ENCODE data around the gene RAPGEF2. TPM values are rescaled to one million over a fixed set of nuclear protein-coding genes. Genes with fewer than 3 reads are reported as not detected.

Gene RAPGEF2
- total and polyA plus RNA-seq, 2 donors (not counting 3 experiments of a cell fraction or from before 2014, with no cell fraction given), result 28.7 to 55.2 TPM

- Histone ChIP-seq H3K27me3 (ENCODE audit: control insufficient read depth in 2 of 2, insufficient read depth in 2 of 2, low read length in 2 of 2) (no peaks in the 10 kb centered on the region), H3K9me3 (replicated peaks; ENCODE audit: control insufficient read depth, insufficient read depth, low read length) (no peaks in the 10 kb centered on the region), H3K79me2 (ENCODE audit: control insufficient read depth, insufficient read depth, low read length) (no peaks in the 10 kb centered on the region), H2AFZ (ENCODE audit: low read depth, low read length) (no peak overlapping the region), H3K9ac (replicated peaks; ENCODE audit: extremely low read depth, insufficient read depth, low read length) (no peak overlapping the region), H4K20me1 (replicated peaks; ENCODE audit: control insufficient read depth, extremely low read depth, insufficient read depth, low read length) (no peaks in the 10 kb centered on the region), H3K27ac (ENCODE audit: insufficient read depth, low read depth, low read length) (no peak overlapping the region), H3K36me3 (ENCODE audit: control insufficient read depth in 2 of 2, extremely low read depth in 1 of 2, insufficient read depth in 2 of 2, low read length in 2 of 2) (no peaks in the 10 kb centered on the region), H3K9me1 (replicated peaks; ENCODE audit: control insufficient read depth, extremely low read depth, insufficient read depth, low read length) (no peaks in the 10 kb centered on the region), H3K4me3 (replicated peaks in 1 of 3; ENCODE audit: insufficient read depth in 1 of 3, low read depth in 1 of 3, low read length in 3 of 3) (no peak overlapping the region), H3K4me2 (ENCODE audit: insufficient read depth, low read length) (no peak overlapping the region), H3K4me1 (ENCODE audit: control insufficient read depth, extremely low read depth, insufficient read depth, low read length) (peaks cover 8% of the 10 kb centered on the region)
- TF ChIP-seq MAX (IDR thresholded peaks at IDR 0.05; ENCODE audit: insufficient read depth, insufficient read length) (no peak), FOS (IDR thresholded peaks at IDR 0.05; ENCODE audit: borderline replicate concordance, insufficient read depth, low read length) (no peak), POLR2AphosphoS5 (IDR thresholded peaks at IDR 0.05; ENCODE audit: insufficient read depth, low read depth, low read length) (no peak), MYC (IDR thresholded peaks at IDR 0.05; ENCODE audit: low read depth, low read length) (no peak), GATA2 (IDR thresholded peaks at IDR 0.05; ENCODE audit: insufficient read depth, insufficient read length, low read depth, low read length) (no peak), EZH2 (IDR thresholded peaks at IDR 0.05; ENCODE audit: borderline replicate concordance, low read depth, low read length, severe bottlenecking) (no peak), CTCF (IDR thresholded peaks at IDR 0.05; ENCODE audit: extremely low read depth in 1 of 2, insufficient read depth in 1 of 2, low read depth in 1 of 2, low read length in 2 of 2) (no peak), POLR2A (IDR thresholded peaks at IDR 0.05; ENCODE audit: low read depth, low read length) (no peak), JUN (IDR thresholded peaks at IDR 0.05; ENCODE audit: borderline replicate concordance, insufficient read depth, insufficient read length, low read depth) (no peak)
- DNase-seq (ENCODE audit: low read depth, low spot score), result no peak
- dilution Hi-C loops (cut with MboI; ENCODE audit: extremely low pct_ligation_motif_present, low sequenced_read_pairs), result no loop called here
- BruUV-seq (replicated peaks), result no TSS peak
- POLR2A ChIA-PET, result no interaction called here
- CTCF ChIA-PET, result interaction anchor here (2.1 kb wide), 1 partner anchor 9 kb away, joined by 7 read pairs; no protein-coding TSS in a partner anchor
- FAIRE-seq, result no peak
- intact Hi-C loops (cut with micrococcal nuclease), result loop anchor here (5.0 kb wide), 1 partner anchor 80 kb away; no protein-coding TSS in a partner anchor
Measured at GRCh38 chr4:159367781-159368080, 264.9 kb downstream of the RAPGEF2 start.
